ENCODE results near the gene SMCO1. TPM values are rescaled to one million over a fixed set of nuclear protein-coding genes. Genes with fewer than 3 reads are reported as not detected.
"Not testable (repeated sequence)": the region's sequence is repeated elsewhere in the genome, so short reads cannot be mapped to it uniquely, and the experiment has no call there.

SMCO1 gene
- total RNA-seq, 1 donor: not detected

DNA sequence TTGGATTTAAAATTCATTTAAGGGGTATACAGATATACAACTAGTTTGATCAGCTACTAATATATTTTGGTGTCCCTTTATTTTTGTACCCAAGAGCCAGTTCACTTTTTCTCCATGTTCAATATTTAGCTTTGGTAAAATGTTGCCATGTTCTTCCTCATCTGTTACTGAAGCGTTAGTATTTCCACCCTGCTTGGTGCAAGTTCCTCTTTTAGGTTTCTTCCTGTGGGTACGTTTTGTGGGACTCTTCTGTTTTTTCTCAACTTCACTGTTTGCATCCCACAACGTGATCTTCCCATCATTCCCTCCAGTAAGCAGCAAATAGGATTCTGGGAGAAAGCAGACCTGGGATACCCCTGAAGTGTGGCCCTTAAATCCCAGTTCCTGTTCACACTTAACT, 39.1 kb upstream of the SMCO1 start:
- TF ChIP-seq, protein P1, sequence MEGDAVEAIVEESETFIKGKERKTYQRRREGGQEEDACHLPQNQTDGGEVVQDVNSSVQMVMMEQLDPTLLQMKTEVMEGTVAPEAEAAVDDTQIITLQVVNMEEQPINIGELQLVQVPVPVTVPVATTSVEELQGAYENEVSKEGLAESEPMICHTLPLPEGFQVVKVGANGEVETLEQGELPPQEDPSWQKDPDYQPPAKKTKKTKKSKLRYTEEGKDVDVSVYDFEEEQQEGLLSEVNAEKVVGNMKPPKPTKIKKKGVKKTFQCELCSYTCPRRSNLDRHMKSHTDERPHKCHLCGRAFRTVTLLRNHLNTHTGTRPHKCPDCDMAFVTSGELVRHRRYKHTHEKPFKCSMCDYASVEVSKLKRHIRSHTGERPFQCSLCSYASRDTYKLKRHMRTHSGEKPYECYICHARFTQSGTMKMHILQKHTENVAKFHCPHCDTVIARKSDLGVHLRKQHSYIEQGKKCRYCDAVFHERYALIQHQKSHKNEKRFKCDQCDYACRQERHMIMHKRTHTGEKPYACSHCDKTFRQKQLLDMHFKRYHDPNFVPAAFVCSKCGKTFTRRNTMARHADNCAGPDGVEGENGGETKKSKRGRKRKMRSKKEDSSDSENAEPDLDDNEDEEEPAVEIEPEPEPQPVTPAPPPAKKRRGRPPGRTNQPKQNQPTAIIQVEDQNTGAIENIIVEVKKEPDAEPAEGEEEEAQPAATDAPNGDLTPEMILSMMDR (IDR thresholded peaks at IDR 0.05; ENCODE audit: insufficient read depth, low read length): no peak
- H3K4me3 ChIP-seq (ENCODE audit: low read depth, low read length): no peak overlapping the region
- DNase-seq (ENCODE audit: low read depth): no peak

DNA sequence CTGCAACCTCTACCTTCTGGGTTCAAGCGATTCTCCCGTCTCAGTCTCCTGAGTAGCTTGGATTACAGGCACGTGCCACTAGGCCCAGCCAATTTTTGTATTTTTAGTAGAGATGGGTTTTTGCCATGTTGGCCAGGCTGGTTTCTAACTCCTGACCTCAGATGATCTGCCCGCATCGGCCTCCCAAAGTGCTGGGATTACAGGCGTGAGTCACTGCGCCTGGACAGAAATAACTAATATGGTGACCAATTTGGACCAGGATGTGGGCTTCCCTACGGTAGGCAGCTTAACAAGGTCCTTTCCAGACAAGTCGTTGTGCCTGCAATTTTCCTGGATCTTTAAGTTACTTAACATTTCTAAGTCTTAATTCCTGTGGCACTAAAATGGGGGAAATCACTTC, 38.4 kb upstream of the SMCO1 start:
- TF ChIP-seq, protein P1 (IDR thresholded peaks at IDR 0.05; ENCODE audit: insufficient read depth, low read length): no peak
- no peak for DNase-seq (ENCODE audit: low read depth)
- H3K4me3 ChIP-seq (ENCODE audit: low read depth, low read length): no peak overlapping the region

DNA sequence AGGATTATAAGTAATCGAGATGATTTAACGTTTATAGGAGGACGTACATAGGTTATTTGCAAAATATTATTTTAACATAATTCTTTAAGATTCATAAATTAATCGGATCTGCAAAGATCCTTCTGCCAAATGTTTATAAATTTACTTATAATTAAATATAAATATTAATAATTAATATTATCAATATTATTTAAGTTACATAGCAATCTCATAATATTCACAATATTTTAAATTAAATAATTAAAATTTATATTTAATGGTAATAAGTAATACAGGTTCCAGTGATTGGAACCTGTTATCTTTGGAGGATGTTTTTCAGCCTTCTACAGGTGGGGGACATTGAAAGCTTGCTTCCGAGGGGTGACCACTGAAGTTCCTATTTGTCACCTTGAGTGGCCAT, 37.1 kb upstream of the SMCO1 start:
- no peak for DNase-seq (ENCODE audit: low read depth)
- TF ChIP-seq, protein P1 (IDR thresholded peaks at IDR 0.05; ENCODE audit: insufficient read depth, low read length): no peak
- no peak overlapping the region for H3K4me3 ChIP-seq (ENCODE audit: low read depth, low read length)

DNA sequence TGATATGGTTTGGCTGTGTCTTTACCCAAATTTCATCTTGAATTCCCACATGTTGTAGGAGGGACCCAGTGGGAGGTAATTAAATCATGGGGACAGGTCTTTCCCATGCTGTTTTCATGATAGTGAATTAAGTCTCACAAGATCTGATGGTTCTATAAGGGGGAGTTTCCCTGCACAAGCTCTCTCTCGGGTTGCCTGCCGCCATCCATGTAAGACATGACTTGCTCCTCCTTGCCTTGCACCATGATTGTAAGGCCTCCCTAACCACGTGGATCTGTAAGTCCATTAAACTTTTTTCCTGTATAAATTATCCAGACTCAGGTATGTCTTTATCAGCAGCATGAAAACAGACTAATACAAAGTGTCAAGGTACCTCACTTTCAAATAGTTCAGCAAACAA, 35.0 kb upstream of the SMCO1 start:
- H3K4me3 ChIP-seq (ENCODE audit: low read depth, low read length); DNase-seq (ENCODE audit: low read depth): not testable (repeated sequence)

DNA sequence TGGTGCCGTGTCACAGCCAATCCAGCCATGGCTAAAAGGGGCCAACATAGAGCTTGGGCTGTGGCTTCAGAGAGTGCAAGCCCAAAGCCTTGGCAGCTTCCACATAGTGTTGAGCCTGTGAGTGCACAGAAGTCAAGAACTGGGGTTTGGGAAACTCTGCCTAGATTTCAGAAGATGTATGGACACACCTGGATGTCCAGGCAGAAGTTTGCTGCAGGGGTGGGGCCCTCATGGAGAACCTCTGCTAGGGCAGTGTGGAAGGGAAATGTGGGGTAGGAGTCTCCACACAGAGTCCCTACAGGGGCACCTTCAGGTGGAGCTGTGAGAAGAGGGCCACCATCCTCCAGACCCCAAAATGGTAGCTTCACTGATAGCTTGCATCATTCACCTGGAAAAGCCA, 34.2 kb upstream of the SMCO1 start:
- H3K4me3 ChIP-seq (ENCODE audit: low read depth, low read length); DNase-seq (ENCODE audit: low read depth): not testable (repeated sequence)

DNA sequence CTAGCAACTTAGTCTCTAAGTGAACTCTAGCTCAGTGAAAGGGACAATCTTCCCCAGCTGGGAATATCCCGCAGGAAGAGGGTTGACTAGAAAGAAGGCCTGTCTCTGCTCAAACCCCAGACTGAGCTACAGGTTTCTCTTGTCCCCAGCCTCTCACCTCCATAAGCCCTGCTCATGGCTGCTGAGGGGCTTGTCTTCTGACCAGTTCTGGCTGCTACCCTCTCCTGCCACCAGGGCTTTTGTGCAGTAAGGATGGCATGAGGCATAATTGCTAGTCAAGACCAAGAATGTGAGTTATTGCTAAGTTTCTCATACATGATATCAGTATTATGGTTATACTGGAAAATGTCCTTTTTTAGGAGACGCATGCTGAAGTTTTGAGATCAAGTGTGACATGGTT, 31.9 kb upstream of the SMCO1 start:
- H3K4me3 ChIP-seq (ENCODE audit: low read depth, low read length): no peak overlapping the region
- TF ChIP-seq, protein P1 (IDR thresholded peaks at IDR 0.05; ENCODE audit: insufficient read depth, low read length): no peak
- DNase-seq (ENCODE audit: low read depth): no peak

DNA sequence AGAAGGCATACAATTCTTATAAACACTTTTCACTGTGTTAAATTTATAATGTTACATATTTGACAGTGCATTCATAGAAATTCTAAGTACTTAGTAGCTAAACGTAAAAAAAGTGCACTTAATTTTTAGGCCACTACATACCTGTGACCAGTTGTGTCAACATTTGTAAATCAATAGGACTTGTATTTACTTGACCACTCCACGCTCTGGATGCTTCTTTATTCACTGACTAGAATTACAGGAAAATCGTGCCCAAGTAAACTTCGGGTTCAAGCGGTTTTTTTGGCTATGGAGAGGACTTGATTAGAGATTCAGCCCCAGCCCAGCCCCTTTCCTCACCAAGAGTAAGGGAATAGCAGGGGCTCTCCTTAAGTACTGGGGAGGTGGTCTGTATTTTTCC, 31.4 kb upstream of the SMCO1 start:
- no peak overlapping the region for H3K4me3 ChIP-seq (ENCODE audit: low read depth, low read length)
- DNase-seq (ENCODE audit: low read depth): no peak
- TF ChIP-seq, protein P1 (IDR thresholded peaks at IDR 0.05; ENCODE audit: insufficient read depth, low read length): no peak

DNA sequence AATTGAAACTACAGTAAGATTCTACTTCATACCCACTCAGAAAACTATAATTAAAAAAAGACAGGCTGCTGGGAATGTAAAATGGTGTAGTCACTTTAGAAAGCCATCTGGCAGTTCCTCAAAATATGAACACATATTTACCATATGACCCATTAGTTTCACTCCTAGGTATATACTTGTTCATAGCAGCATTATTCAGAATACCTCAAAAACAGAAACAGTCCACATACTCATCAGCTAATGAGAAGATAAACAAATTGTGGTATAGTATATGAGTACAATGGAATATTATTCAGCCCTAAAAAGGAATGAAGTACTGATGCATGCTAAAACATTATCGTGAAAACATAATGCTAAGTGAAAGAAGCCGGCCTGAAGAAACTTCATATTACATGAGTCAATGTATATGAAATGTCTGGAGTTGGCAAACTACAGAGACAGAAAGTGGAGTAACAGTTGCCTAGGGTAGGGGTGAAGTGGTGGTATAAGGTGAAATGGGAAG, 29.4 kb upstream of the SMCO1 start:
- TF ChIP-seq, protein P1 (IDR thresholded peaks at IDR 0.05; ENCODE audit: insufficient read depth, low read length): no peak

More for the DNA sequence above, 29.4 kb upstream of the SMCO1 start:
- H3K4me3 ChIP-seq (ENCODE audit: low read depth, low read length): no peak overlapping the region
- no peak for DNase-seq (ENCODE audit: low read depth)
